ENCODE data around the gene NEDD4L.

Gene NEDD4L

GRCh38 chr18:58334061-58334460 lies 290.0 kb downstream of the NEDD4L start:
- no peak for DNase-seq

GRCh38 chr18:58335223-58335622 lies 291.2 kb downstream of the NEDD4L start:
- DNase-seq, result no peak

GRCh38 chr18:58335821-58336220 lies 291.8 kb downstream of the NEDD4L start:
- DNase-seq, result no peak

GRCh38 chr18:58336605-58337004 lies 292.6 kb downstream of the NEDD4L start:
- no peak for DNase-seq

- no peak for DNase-seq
Observed at GRCh38 chr18:58337285-58337684, 293.3 kb downstream of the NEDD4L start.

- DNase-seq, result no peak
Observed at GRCh38 chr18:58337686-58338085, 293.7 kb downstream of the NEDD4L start.

- no peak for DNase-seq
Observed at GRCh38 chr18:58338141-58338540, 294.1 kb downstream of the NEDD4L start.

GRCh38 chr18:58338961-58339592 lies 295.1 kb downstream of the NEDD4L start:
- DNase-seq, result no peak

- no peak for DNase-seq
Observed at GRCh38 chr18:58339890-58340289, 295.9 kb downstream of the NEDD4L start.

GRCh38 chr18:58341916-58342315 lies 297.9 kb downstream of the NEDD4L start:
- DNase-seq, result no peak

GRCh38 chr18:58344080-58344670 lies 300.1 kb downstream of the NEDD4L start:
- DNase-seq, result no peak

GRCh38 chr18:58344861-58345463 lies 300.9 kb downstream of the NEDD4L start:
- DNase-seq, result no peak

- DNase-seq, result no peak
Observed at GRCh38 chr18:58345875-58346274, 301.8 kb downstream of the NEDD4L start.

- DNase-seq, result no peak
Observed at GRCh38 chr18:58347135-58347534, 303.1 kb downstream of the NEDD4L start.

GRCh38 chr18:58348517-58348916 lies 304.5 kb downstream of the NEDD4L start:
- DNase-seq, result peak; percentile 25

GRCh38 chr18:58348951-58349350 lies 304.9 kb downstream of the NEDD4L start:
- DNase-seq, result no peak

- DNase-seq, result no peak
Observed at GRCh38 chr18:58349650-58350049, 305.6 kb downstream of the NEDD4L start.

- no peak for DNase-seq
Observed at GRCh38 chr18:58350526-58350925, 306.5 kb downstream of the NEDD4L start.

GRCh38 chr18:58351776-58352175 lies 307.8 kb downstream of the NEDD4L start:
- no peak for DNase-seq

- no peak for DNase-seq
Observed at GRCh38 chr18:58353581-58353980, 309.6 kb downstream of the NEDD4L start.

- no peak for DNase-seq
Observed at GRCh38 chr18:58354051-58354450, 310.0 kb downstream of the NEDD4L start.

- DNase-seq, result no peak
Observed at GRCh38 chr18:58354791-58355190, 310.8 kb downstream of the NEDD4L start.

GRCh38 chr18:58355243-58355642 lies 311.2 kb downstream of the NEDD4L start:
- DNase-seq, result no peak

GRCh38 chr18:58359218-58359617 lies 315.2 kb downstream of the NEDD4L start:
- DNase-seq, result no peak

- DNase-seq, result no peak
Observed at GRCh38 chr18:58359620-58360019, 315.6 kb downstream of the NEDD4L start.
